Measurements from ENCODE around the gene SLC37A3.
"Not testable (repeated sequence)": the region's sequence is repeated elsewhere in the genome, so short reads cannot be mapped to it uniquely, and the experiment has no call there.

Gene SLC37A3

GRCh38 chr7:140425718-140426117 is 27.4 kb upstream of the SLC37A3 start:
- no peak for FAIRE-seq

DNA sequence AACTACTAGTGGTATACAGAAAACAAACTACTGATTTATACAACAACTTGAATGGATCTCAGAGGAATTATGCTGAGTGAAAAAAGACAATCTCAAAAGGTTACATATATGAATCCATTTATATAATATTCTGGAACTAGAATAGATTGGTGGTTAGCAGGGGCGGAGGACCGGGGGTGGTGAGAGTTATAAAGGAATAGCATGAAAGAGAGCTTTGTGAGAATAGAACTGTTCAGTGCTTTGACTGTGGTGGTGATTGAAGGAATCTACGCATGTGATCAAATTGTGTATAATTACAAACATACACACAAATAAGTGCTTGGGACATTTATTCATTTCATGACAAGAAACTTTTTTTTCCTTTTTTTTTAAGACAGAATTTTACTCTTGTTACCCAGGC is 25.2 kb upstream of the SLC37A3 start:
- FAIRE-seq, result no peak
- no peak for DNase-seq (ENCODE audit: insufficient read length, low spot score)
- TF ChIP-seq PAX5 (IDR thresholded peaks at IDR 0.05; ENCODE audit: insufficient read depth, low read length, severe bottlenecking) (no peak), POLR2A (IDR thresholded peaks at IDR 0.05; ENCODE audit: low read depth, low read length) (no peak)

More at GRCh38 chr7:140425718-140426117, 27.4 kb upstream of the SLC37A3 start:
- TF ChIP-seq POLR2AphosphoS5 (IDR thresholded peaks at IDR 0.05; ENCODE audit: low read depth, low read length) (no peak), PAX5 (IDR thresholded peaks at IDR 0.05; ENCODE audit: insufficient read depth, low read length, severe bottlenecking) (no peak), POU2F2 (IDR thresholded peaks at IDR 0.05; ENCODE audit: low read depth, low read length) (no peak), SPI1 (IDR thresholded peaks at IDR 0.05; ENCODE audit: low read depth, low read length) (no peak), POLR2A (IDR thresholded peaks at IDR 0.05; ENCODE audit: low read depth, low read length) (no peak), TAF1 (IDR thresholded peaks at IDR 0.05; ENCODE audit: low read depth, low read length) (no peak)
- no peak for DNase-seq (ENCODE audit: insufficient read length, low spot score)

GRCh38 chr7:140421521-140421920 is 23.2 kb upstream of the SLC37A3 start:
- FAIRE-seq, result no peak
- DNase-seq (ENCODE audit: insufficient read length, low spot score), result no peak
- TF ChIP-seq POLR2A (IDR thresholded peaks at IDR 0.05; ENCODE audit: low read depth, low read length), result no peak
- TF ChIP-seq SPI1 (IDR thresholded peaks at IDR 0.05; ENCODE audit: low read depth, low read length), result no peak
- no peak for TF ChIP-seq POU2F2 (IDR thresholded peaks at IDR 0.05; ENCODE audit: low read depth, low read length)
- no peak for TF ChIP-seq TAF1 (IDR thresholded peaks at IDR 0.05; ENCODE audit: low read depth, low read length)
- TF ChIP-seq PAX5 (IDR thresholded peaks at IDR 0.05; ENCODE audit: insufficient read depth, low read length, severe bottlenecking), result no peak
- no peak for TF ChIP-seq POLR2AphosphoS5 (IDR thresholded peaks at IDR 0.05; ENCODE audit: low read depth, low read length)

DNA sequence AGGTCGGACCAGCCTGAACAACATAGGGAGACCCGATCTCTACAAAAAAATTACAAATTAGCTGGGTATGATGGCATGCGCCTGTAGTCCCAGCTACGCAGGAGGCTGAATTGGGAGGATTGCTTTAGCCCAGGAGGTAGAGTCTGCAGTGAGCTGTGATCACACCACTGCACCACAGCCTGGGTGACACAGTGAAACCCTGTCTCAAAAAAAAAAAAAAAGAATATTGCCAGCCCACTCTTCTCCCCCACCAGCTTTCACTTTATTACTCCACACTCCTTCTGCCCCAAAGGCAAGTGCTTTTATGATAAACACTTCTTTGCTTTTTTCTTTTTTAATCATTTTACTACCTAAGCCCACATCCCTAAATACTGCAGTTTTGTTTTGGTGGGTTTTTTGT is 20.3 kb upstream of the SLC37A3 start:
- FAIRE-seq (no peak), DNase-seq (ENCODE audit: insufficient read length, low spot score) (no peak)
- no peak for TF ChIP-seq POU2F2 (IDR thresholded peaks at IDR 0.05; ENCODE audit: low read depth, low read length)
- TF ChIP-seq TAF1 (IDR thresholded peaks at IDR 0.05; ENCODE audit: low read depth, low read length), result no peak
- TF ChIP-seq PAX5 (IDR thresholded peaks at IDR 0.05; ENCODE audit: insufficient read depth, low read length, severe bottlenecking), result no peak
- no peak for TF ChIP-seq POLR2A (IDR thresholded peaks at IDR 0.05; ENCODE audit: low read depth, low read length)
- TF ChIP-seq SPI1 (IDR thresholded peaks at IDR 0.05; ENCODE audit: low read depth, low read length), result no peak
- TF ChIP-seq POLR2AphosphoS5 (IDR thresholded peaks at IDR 0.05; ENCODE audit: low read depth, low read length), result no peak

DNA sequence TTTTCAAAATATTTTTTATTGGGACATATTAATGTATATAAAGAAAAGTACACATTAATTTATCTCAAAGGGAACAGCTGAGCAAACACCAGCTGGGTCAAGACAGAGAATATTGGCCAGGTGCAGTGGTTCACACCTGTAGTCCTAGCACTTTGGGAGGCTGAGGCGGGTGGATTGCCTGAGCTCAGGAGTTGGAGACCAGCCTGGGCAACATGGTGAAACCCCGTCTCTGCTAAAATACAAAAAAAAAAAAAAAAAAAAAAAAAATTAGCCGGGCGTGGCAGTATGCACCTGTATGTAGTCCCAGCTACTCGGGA is 19.8 kb upstream of the SLC37A3 start:
- not testable (repeated sequence) for DNase-seq (ENCODE audit: insufficient read length, low spot score)

GRCh38 chr7:140417456-140418155 is 19.3 kb upstream of the SLC37A3 start:
- TF ChIP-seq PAX5 (IDR thresholded peaks at IDR 0.05; ENCODE audit: insufficient read depth, low read length, severe bottlenecking) (no peak), TAF1 (IDR thresholded peaks at IDR 0.05; ENCODE audit: low read depth, low read length) (no peak), POU2F2 (IDR thresholded peaks at IDR 0.05; ENCODE audit: low read depth, low read length) (no peak)
- DNase-seq (ENCODE audit: insufficient read length, low spot score) (no peak), FAIRE-seq (no peak)

More for the DNA sequence above, 19.8 kb upstream of the SLC37A3 start:
- FAIRE-seq, result not testable (repeated sequence)

DNA sequence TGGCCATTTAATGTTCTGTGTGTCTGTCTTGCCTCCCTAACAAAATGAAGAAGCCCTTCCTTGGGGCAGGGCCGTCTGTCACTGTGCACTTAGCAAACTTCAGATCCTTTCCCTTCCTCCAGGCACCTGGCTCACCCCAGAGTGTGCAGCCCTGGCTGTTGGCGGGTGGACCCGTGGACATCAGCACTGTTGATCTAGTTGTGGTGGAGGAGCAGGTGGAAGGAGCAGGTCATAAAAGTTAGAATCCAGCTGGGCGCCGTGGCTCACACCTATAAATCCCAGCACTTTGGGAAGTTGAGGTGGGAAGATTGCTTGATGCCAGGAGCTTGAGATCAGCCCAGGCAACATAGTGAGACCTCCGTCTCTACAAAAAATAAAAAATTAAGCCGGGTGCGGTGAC is 18.2 kb upstream of the SLC37A3 start:
- DNase-seq (ENCODE audit: insufficient read length, low spot score), result no peak
- FAIRE-seq, result no peak
- TF ChIP-seq TAF1 (IDR thresholded peaks at IDR 0.05; ENCODE audit: low read depth, low read length) (no peak), SPI1 (IDR thresholded peaks at IDR 0.05; ENCODE audit: low read depth, low read length) (no peak), POU2F2 (IDR thresholded peaks at IDR 0.05; ENCODE audit: low read depth, low read length) (no peak), PAX5 (IDR thresholded peaks at IDR 0.05; ENCODE audit: insufficient read depth, low read length, severe bottlenecking) (no peak), POLR2AphosphoS5 (IDR thresholded peaks at IDR 0.05; ENCODE audit: low read depth, low read length) (no peak), POLR2A (IDR thresholded peaks at IDR 0.05; ENCODE audit: low read depth, low read length) (no peak)

- DNase-seq (ENCODE audit: insufficient read length, low spot score); FAIRE-seq: not testable (repeated sequence)
These were observed 17.5 kb upstream of the SLC37A3 start for GRCh38 chr7:140415816-140416215.

GRCh38 chr7:140415361-140415760 is 17.0 kb upstream of the SLC37A3 start:
- FAIRE-seq (no peak), DNase-seq (ENCODE audit: insufficient read length, low spot score) (no peak)
- TF ChIP-seq PAX5 (IDR thresholded peaks at IDR 0.05; ENCODE audit: insufficient read depth, low read length, severe bottlenecking), result no peak
- no peak for TF ChIP-seq POU2F2 (IDR thresholded peaks at IDR 0.05; ENCODE audit: low read depth, low read length)
- no peak for TF ChIP-seq POLR2A (IDR thresholded peaks at IDR 0.05; ENCODE audit: low read depth, low read length)

GRCh38 chr7:140404565-140405065 is 6.3 kb upstream of the SLC37A3 start:
- TF ChIP-seq POU2F2 (IDR thresholded peaks at IDR 0.05; ENCODE audit: low read depth, low read length), result no peak
- no peak for TF ChIP-seq POLR2A (IDR thresholded peaks at IDR 0.05; ENCODE audit: low read depth, low read length)
- no peak for TF ChIP-seq TAF1 (IDR thresholded peaks at IDR 0.05; ENCODE audit: low read depth, low read length)
- no peak for TF ChIP-seq SPI1 (IDR thresholded peaks at IDR 0.05; ENCODE audit: low read depth, low read length)
- no peak for TF ChIP-seq PAX5 (IDR thresholded peaks at IDR 0.05; ENCODE audit: insufficient read depth, low read length, severe bottlenecking)
- DNase-seq (ENCODE audit: insufficient read length, low spot score) (no peak), FAIRE-seq (no peak)

Measured in GM12891 (cell line).